Endothelial cell of umbilical vein (primary cell): ENCODE measurements around the gene ADARB2. TPM values are rescaled to one million over a fixed set of nuclear protein-coding genes. Genes with fewer than 3 reads are reported as not detected.

ENCODE experiments used
- BruUV-seq: library from RNA; stranded (reverse); fragments of 400-500 nt; replicated peaks from 2 replicates; lab custom pipeline; 2021; lab: Mats Ljungman, UMichigan
- CTCF ChIA-PET: fragments of 300-600, 350-600 bp; sonication (Branson Sonifier 250); formaldehyde crosslinking; loops from one replicate; lab custom pipeline; 2021; ENCODE audit warnings: antibody characterized with exemption, inconsistent platforms; lab: Charles Lee
- POLR2A ChIA-PET: fragments of 300-600, 350-600 bp; sonication (Branson Sonifier 250); formaldehyde crosslinking; loops from one replicate; lab custom pipeline; 2021; ENCODE audit warnings: antibody characterized with exemption, inconsistent platforms; lab: Charles Lee
- DNase-seq: peaks from one replicate; pipeline ENCODE4 v3.0.0-alpha.2; 2011; ENCODE audit warnings: low read depth, low spot score
- FAIRE-seq: peaks from 2 replicates; lab custom pipeline; 2011; peaks lifted over from hg19 to GRCh38; lab: Jason Lieb, UNC
- H2AFZ ChIP-seq: 2 replicates; pipeline ENCODE4 v1.6.0; 2012; ENCODE audit warnings: low read depth, low read length, control low read depth, inconsistent platforms
- H3K27ac ChIP-seq: 2 replicates; pipeline ENCODE4 v1.5.1; 2011; ENCODE audit warnings: low read depth, mild to moderate bottlenecking, control low read depth, low read length, moderate library complexity; ENCODE audit not compliant: insufficient read depth
- H3K27me3 ChIP-seq, 2 experiments: 2 replicates each; pipeline versions ENCODE4 v1.6.0 to v1.6.1; 2011; ENCODE audit warnings: low read length in 2 of 2, mixed read lengths in 1 of 2; ENCODE audit not compliant: control insufficient read depth in 2 of 2, insufficient read depth in 2 of 2
- H3K36me3 ChIP-seq, 2 experiments: 2 replicates in 1 of 2; 3 replicates in 1 of 2; pipeline ENCODE4 v1.5.1; 2011; ENCODE audit warnings: low read length in 2 of 2, mild to moderate bottlenecking in 1 of 2, moderate library complexity in 1 of 2; ENCODE audit not compliant: control insufficient read depth in 2 of 2, insufficient read depth in 2 of 2; ENCODE audit errors: extremely low read depth in 1 of 2
- H3K4me1 ChIP-seq: 3 replicates; pipeline ENCODE4 v1.5.1; 2011; ENCODE audit warnings: mild to moderate bottlenecking, low read length; ENCODE audit not compliant: control insufficient read depth, insufficient read depth; ENCODE audit errors: extremely low read depth
- H3K4me2 ChIP-seq: 2 replicates; pipeline ENCODE4 v1.6.1; 2011; ENCODE audit warnings: low read length, control low read depth, mixed read lengths; ENCODE audit not compliant: insufficient read depth
- H3K4me3 ChIP-seq, 3 experiments: fragments of 200-600 bp in 1 of 3; sonication (generic), shearing (Covaris generic) in 1 of 3; replicated peaks in 1 of 3; 2 replicates each; pipeline ENCODE4 v1.5.1; 2011 to 2016; ENCODE audit warnings: control low read depth in 3 of 3, low read length in 3 of 3, mild to moderate bottlenecking in 2 of 3, inconsistent platforms in 1 of 3, low read depth in 1 of 3, moderate library complexity in 1 of 3; ENCODE audit not compliant: insufficient read depth in 1 of 3
- H3K79me2 ChIP-seq: 2 replicates; pipeline ENCODE4 v1.6.0; 2012; ENCODE audit warnings: low read length, inconsistent platforms; ENCODE audit not compliant: control insufficient read depth, insufficient read depth
- H3K9ac ChIP-seq: replicated peaks from 2 replicates; pipeline ENCODE3; 2011; ENCODE audit warnings: low read length, control low read depth; ENCODE audit not compliant: insufficient read depth; ENCODE audit errors: extremely low read depth
- H3K9me1 ChIP-seq: replicated peaks from 3 replicates; pipeline ENCODE4 v1.6.0; 2011; ENCODE audit warnings: mild to moderate bottlenecking, low read length; ENCODE audit not compliant: control insufficient read depth, insufficient read depth; ENCODE audit errors: extremely low read depth
- H3K9me3 ChIP-seq: replicated peaks from 2 replicates; pipeline ENCODE4 v1.5.1; 2012; ENCODE audit warnings: low read length, inconsistent platforms; ENCODE audit not compliant: control insufficient read depth, insufficient read depth
- H4K20me1 ChIP-seq: replicated peaks from 2 replicates; pipeline ENCODE3; 2011; ENCODE audit warnings: mild to moderate bottlenecking, low read length; ENCODE audit not compliant: control insufficient read depth, insufficient read depth; ENCODE audit errors: extremely low read depth
- EZH2 ChIP-seq: IDR thresholded peaks from 2 replicates; pipeline ENCODE4 v1.6.1; 2012; ENCODE audit warnings: borderline replicate concordance, low read depth, mild to moderate bottlenecking, moderate library complexity, low read length, inconsistent platforms; ENCODE audit not compliant: severe bottlenecking
- FOS ChIP-seq: IDR thresholded peaks from 2 replicates; pipeline ENCODE4 v1.6.1; 2011; ENCODE audit warnings: mild to moderate bottlenecking, low read length, moderate library complexity, borderline replicate concordance; ENCODE audit not compliant: insufficient read depth
- GATA2 ChIP-seq: IDR thresholded peaks from 2 replicates; pipeline ENCODE4 v1.7.0; 2011; ENCODE audit warnings: low read depth, mild to moderate bottlenecking, moderate library complexity, mixed read lengths, low read length; ENCODE audit not compliant: insufficient read length, insufficient read depth
- JUN ChIP-seq: IDR thresholded peaks from 2 replicates; pipeline ENCODE4 v1.6.1; 2011; ENCODE audit warnings: borderline replicate concordance, low read depth; ENCODE audit not compliant: insufficient read length, insufficient read depth
- MYC ChIP-seq: IDR thresholded peaks from one replicate; pipeline ENCODE4 v1.6.1; 2011; ENCODE audit warnings: mild to moderate bottlenecking, low read depth, low read length
- POLR2A ChIP-seq: IDR thresholded peaks from 2 replicates; pipeline ENCODE4 v1.6.1; 2012; ENCODE audit warnings: low read depth, mild to moderate bottlenecking, control low read depth, low read length
- POLR2AphosphoS5 ChIP-seq: IDR thresholded peaks from 2 replicates; pipeline ENCODE4 v1.6.1; 2012; ENCODE audit warnings: low read depth, mild to moderate bottlenecking, control low read depth, low read length, moderate library complexity; ENCODE audit not compliant: insufficient read depth
- dilution Hi-C: fragments of 300-500 bp; cut with MboI; formaldehyde crosslinking; loops from one replicate; pipeline ENCODE4 v1.15.0; 2019; ENCODE audit warnings: low sequenced_read_pairs; ENCODE audit not compliant: extremely low pct_ligation_motif_present
- intact Hi-C: fragments of 100-400 bp; cut with micrococcal nuclease; formaldehyde crosslinking; loops from one replicate; pipeline ENCODE4 v1.10.0; 2022
- polyA plus RNA-seq, 4 experiments: library from polyadenylated mRNA; depleted of rRNA in 3 of 4; stranded (reverse) in 3 of 4; unstranded in 1 of 4; fragments of >200 nt; gene quantifications; 2 replicates each; pipeline versions ENCODE4 v1.2.1 to v1.2.3, GENCODE V29; 2011 to 2012; ENCODE audit warnings: missing spikeins in 1 of 4
- total RNA-seq: library from RNA; stranded (reverse); gene quantifications from 2 replicates; pipeline ENCODE4 v1.2.3, GENCODE V29; 2021
- TF ChIP-seq, protein P1 (sequence below): IDR thresholded peaks from 2 replicates; pipeline ENCODE4 v1.6.1; 2011; ENCODE audit not compliant: insufficient read depth, insufficient read length
- TF ChIP-seq, protein P2 (sequence below), 2 donors: IDR thresholded peaks; 1 replicate in 1 of 2; 2 replicates in 1 of 2; pipeline ENCODE4 v1.5.1; 2011; ENCODE audit warnings: low read length in 2 of 2, mild to moderate bottlenecking in 2 of 2, moderate library complexity in 2 of 2, control low read depth in 1 of 2, inconsistent platforms in 1 of 2, low read depth in 1 of 2; ENCODE audit not compliant: insufficient read depth in 1 of 2; ENCODE audit errors: extremely low read depth in 1 of 2

Gene ADARB2
- total and polyA plus RNA-seq, 2 donors (not counting 3 experiments of a cell fraction or from before 2014, with no cell fraction given): not detected

GRCh38 chr10:1658658-1659057 is 78.7 kb downstream of the ADARB2 start:
- no peak for FAIRE-seq
- Histone ChIP-seq H3K9me3 (peaks cover 7% of the 10 kb centered on the region), H3K9me1 (no peaks in the 10 kb centered on the region), H3K79me2 (no peaks in the 10 kb centered on the region), H3K27me3 (no peaks in the 10 kb centered on the region), H2AFZ (no peak overlapping the region), H3K27ac (no peak overlapping the region), H3K36me3 (no peaks in the 10 kb centered on the region), H3K4me2 (no peak overlapping the region), H3K4me3 (no peak overlapping the region), H3K9ac (no peak overlapping the region), H3K4me1 (no peaks in the 10 kb centered on the region), H4K20me1 (no peaks in the 10 kb centered on the region)
- no peak for DNase-seq
- intact Hi-C loops: no loop called here
- POLR2A ChIA-PET: no interaction called here
- CTCF ChIA-PET: no interaction called here
- TF ChIP-seq, protein P1, sequence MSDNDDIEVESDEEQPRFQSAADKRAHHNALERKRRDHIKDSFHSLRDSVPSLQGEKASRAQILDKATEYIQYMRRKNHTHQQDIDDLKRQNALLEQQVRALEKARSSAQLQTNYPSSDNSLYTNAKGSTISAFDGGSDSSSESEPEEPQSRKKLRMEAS: no peak
- TF ChIP-seq POLR2A (no peak), JUN (no peak), GATA2 (no peak), POLR2AphosphoS5 (no peak), MYC (no peak), EZH2 (no peak), FOS (no peak)
- TF ChIP-seq, protein P2, sequence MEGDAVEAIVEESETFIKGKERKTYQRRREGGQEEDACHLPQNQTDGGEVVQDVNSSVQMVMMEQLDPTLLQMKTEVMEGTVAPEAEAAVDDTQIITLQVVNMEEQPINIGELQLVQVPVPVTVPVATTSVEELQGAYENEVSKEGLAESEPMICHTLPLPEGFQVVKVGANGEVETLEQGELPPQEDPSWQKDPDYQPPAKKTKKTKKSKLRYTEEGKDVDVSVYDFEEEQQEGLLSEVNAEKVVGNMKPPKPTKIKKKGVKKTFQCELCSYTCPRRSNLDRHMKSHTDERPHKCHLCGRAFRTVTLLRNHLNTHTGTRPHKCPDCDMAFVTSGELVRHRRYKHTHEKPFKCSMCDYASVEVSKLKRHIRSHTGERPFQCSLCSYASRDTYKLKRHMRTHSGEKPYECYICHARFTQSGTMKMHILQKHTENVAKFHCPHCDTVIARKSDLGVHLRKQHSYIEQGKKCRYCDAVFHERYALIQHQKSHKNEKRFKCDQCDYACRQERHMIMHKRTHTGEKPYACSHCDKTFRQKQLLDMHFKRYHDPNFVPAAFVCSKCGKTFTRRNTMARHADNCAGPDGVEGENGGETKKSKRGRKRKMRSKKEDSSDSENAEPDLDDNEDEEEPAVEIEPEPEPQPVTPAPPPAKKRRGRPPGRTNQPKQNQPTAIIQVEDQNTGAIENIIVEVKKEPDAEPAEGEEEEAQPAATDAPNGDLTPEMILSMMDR (IDR thresholded peaks at IDR 0.05; ENCODE audit: extremely low read depth in 1 of 2, insufficient read depth in 1 of 2, low read depth in 1 of 2, low read length in 2 of 2): no peak
- no TSS peak for BruUV-seq
- dilution Hi-C loops: no loop called here
